Type B pancreatic cell (in vitro differentiated cells): ENCODE measurements around the gene TSEN34. TPM values are rescaled to one million over a fixed set of nuclear protein-coding genes. Genes with fewer than 3 reads are reported as not detected.
"Not testable (repeated sequence)": the region's sequence is repeated elsewhere in the genome, so short reads cannot be mapped to it uniquely, and the experiment has no call there.

Source experiments
- DNase-seq: peaks from one replicate; pipeline ENCODE4 v3.0.0; 2021; ENCODE audit warnings: mixed read lengths; ENCODE audit not compliant: unreplicated experiment; ENCODE audit errors: extremely low spot score
- H3K27ac Mint-ChIP-seq: 2 replicates; pipeline ENCODE4 v1.8.0; 2021; ENCODE audit warnings: mild to moderate bottlenecking, mixed read lengths
- H3K27me3 Mint-ChIP-seq: 2 replicates; pipeline ENCODE4 v1.8.0; 2021; ENCODE audit warnings: mixed read lengths
- H3K36me3 Mint-ChIP-seq: 2 replicates; pipeline ENCODE4 v1.8.0; 2021; ENCODE audit warnings: mixed read lengths
- H3K4me1 Mint-ChIP-seq: one replicate; pipeline ENCODE4 v1.8.0; 2021; ENCODE audit warnings: mixed read lengths; ENCODE audit not compliant: unreplicated experiment
- H3K4me3 Mint-ChIP-seq: 2 replicates; pipeline ENCODE4 v1.8.0; 2021; ENCODE audit warnings: mild to moderate bottlenecking, mixed read lengths
- H3K9me3 Mint-ChIP-seq: 2 replicates; pipeline ENCODE4 v1.8.0; 2021; ENCODE audit warnings: mixed read lengths
- total RNA-seq: library from RNA; stranded (reverse); gene quantifications from 2 replicates; pipeline ENCODE4 v1.2.1, GENCODE V29; 2021; ENCODE audit warnings: low replicate concordance
- TF ChIP-seq, protein P1 (sequence below): fragments of 200-600 bp; sonication (generic); conservative IDR thresholded peaks from 2 replicates; pipeline ENCODE4 v1.5.0; 2021; ENCODE audit warnings: antibody characterized with exemption, mild to moderate bottlenecking

The TSEN34 gene
- total RNA-seq, 1 donor from 2014 or later, result 41.9 TPM

DNA sequence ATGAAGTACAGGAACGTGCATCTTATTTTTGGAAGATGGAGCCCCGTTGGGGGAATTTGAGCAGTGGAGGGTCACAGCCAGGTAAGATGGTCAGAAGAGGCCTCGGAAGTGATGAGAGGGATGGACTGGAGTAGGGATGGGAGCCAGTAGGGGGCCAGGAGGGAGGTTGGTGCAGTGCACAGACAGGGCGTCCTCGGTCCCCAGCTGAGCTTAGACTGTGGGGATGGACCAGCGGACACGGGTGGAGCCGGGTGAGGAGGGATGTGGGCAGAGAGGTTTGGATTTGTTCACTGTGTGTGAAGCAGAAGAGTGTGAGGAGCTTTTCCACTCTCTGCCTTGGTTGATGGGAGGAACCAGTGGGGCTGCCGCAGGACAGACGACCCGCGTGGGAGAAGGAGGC lies 20.1 kb downstream of the TSEN34 start:
- peaks cover 6% of the 10 kb centered on the region for H3K9me3 Mint-ChIP-seq
- TF ChIP-seq, protein P1, sequence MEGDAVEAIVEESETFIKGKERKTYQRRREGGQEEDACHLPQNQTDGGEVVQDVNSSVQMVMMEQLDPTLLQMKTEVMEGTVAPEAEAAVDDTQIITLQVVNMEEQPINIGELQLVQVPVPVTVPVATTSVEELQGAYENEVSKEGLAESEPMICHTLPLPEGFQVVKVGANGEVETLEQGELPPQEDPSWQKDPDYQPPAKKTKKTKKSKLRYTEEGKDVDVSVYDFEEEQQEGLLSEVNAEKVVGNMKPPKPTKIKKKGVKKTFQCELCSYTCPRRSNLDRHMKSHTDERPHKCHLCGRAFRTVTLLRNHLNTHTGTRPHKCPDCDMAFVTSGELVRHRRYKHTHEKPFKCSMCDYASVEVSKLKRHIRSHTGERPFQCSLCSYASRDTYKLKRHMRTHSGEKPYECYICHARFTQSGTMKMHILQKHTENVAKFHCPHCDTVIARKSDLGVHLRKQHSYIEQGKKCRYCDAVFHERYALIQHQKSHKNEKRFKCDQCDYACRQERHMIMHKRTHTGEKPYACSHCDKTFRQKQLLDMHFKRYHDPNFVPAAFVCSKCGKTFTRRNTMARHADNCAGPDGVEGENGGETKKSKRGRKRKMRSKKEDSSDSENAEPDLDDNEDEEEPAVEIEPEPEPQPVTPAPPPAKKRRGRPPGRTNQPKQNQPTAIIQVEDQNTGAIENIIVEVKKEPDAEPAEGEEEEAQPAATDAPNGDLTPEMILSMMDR, result no peak
- H3K4me1 Mint-ChIP-seq, result peaks cover 27% of the 10 kb centered on the region
- H3K36me3 Mint-ChIP-seq, result peaks cover 19% of the 10 kb centered on the region
- DNase-seq, result no peak
- peak overlapping the region; percentile 95 for H3K27ac Mint-ChIP-seq
- no peaks in the 10 kb centered on the region for H3K27me3 Mint-ChIP-seq
- peak overlapping the region; percentile 75 for H3K4me3 Mint-ChIP-seq

DNA sequence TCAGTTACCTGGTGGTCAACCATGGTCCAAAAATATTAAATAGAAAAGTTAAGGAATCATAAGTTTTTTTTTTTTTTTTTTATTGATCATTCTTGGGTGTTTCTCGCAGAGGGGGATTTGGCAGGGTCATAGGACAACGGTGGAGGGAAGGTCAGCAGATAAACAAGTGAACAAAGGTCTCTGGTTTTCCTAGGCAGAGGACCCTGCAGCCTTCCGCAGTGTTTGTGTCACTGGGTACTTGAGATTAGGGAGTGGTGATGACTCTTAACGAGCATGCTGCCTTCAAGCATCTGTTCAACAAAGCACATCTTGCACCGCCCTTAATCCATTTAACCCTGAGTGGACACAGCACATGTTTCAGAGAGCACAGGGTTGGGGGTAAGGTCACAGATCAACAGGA lies 23.1 kb downstream of the TSEN34 start:
- H3K9me3 Mint-ChIP-seq, H3K27me3 Mint-ChIP-seq: not testable (repeated sequence)

DNA sequence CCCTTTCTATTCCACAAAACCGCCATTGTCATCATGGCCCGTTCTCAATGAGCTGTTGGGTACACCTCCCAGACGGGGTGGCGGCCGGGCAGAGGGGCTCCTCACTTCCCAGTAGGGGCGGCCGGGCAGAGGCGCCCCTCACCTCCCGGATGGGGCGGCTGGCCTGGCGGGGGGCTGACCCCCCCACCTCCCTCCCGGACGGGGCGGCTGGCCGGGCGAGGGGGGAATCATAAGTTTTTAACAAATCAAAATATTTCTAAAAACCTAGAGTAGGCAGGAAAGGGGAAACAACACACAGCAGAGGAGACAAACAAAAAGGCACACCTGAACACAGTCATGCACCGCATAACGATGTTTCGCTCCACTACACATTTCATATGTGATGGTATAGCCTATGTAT lies 23.6 kb downstream of the TSEN34 start:
- not testable (repeated sequence) for H3K27me3 Mint-ChIP-seq, H3K27ac Mint-ChIP-seq, H3K4me3 Mint-ChIP-seq, DNase-seq, H3K9me3 Mint-ChIP-seq
- Mint-ChIP-seq H3K36me3 (peaks cover 18% of the 10 kb centered on the region), H3K4me1 (peaks cover 20% of the 10 kb centered on the region)

More for the DNA sequence above, 23.1 kb downstream of the TSEN34 start:
- H3K27ac Mint-ChIP-seq, DNase-seq, H3K4me3 Mint-ChIP-seq: not testable (repeated sequence)
- peaks cover 18% of the 10 kb centered on the region for H3K36me3 Mint-ChIP-seq
- H3K4me1 Mint-ChIP-seq, result peaks cover 21% of the 10 kb centered on the region

DNA sequence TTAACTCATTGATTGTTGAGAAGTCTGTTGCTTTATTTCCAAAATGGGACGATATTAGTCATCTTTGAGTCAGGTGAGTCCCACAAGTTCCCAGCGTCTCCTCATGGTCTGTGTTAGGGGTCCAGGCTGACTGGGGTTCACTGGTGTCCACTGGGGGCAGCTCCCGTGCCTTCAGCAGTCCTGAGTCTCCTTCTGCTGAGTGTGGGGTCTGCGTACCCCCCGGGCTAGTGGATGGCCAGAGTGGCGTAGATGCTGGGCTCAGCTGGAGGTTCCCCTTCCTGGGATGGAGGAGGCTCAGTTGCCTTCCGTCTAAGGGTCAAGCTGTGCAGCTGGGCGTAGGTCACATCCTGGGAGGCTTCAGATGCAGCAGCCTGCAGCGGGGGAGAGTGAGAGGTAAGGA lies 25.8 kb downstream of the TSEN34 start:
- peaks cover 5% of the 10 kb centered on the region for H3K36me3 Mint-ChIP-seq
- DNase-seq, result no peak
- H3K9me3 Mint-ChIP-seq, result no peaks in the 10 kb centered on the region
- peak overlapping the region; percentile 9 for H3K27ac Mint-ChIP-seq
- no peak overlapping the region for H3K4me3 Mint-ChIP-seq
- H3K4me1 Mint-ChIP-seq, result peaks cover 7% of the 10 kb centered on the region
- H3K27me3 Mint-ChIP-seq, result no peaks in the 10 kb centered on the region
- TF ChIP-seq, protein P1, result no peak

DNA sequence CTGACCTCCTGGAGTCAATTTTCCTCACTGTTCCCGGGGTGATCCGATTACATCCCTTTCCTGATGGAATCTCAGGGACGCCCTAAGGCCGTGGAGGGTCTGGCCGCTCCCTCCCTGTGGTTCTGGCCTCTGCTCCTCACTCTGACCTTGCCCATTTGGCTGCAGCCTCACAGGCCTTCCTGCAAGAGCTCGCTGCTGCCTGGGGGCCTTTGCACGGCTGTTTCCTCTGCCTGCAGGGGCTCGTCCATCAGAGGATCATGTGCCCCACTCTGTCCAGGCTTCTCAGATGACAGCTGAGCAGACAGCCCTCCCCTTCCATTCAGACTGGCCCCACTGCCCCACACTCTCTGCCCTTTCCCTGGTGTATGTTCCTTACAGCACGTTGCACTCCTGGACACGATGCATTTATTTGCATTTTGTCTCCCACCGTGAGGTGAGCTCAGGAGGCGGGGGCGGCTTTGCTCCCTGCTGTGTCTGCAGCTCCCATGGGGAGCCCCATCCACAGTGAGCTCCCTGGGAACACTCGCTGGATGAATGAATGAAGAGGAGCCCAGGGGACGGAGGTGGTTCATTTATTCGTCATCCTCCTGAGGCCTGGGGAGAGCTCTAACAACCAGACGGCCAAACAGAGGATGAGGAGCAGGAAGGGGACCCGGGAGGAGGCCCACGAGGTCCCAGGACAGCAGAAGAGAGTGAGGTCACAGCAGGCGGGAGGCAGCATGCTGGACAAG lies 26.6 kb downstream of the TSEN34 start:
- H3K27me3 Mint-ChIP-seq, H3K36me3 Mint-ChIP-seq, H3K4me1 Mint-ChIP-seq, DNase-seq, H3K27ac Mint-ChIP-seq, H3K9me3 Mint-ChIP-seq: not testable (repeated sequence)
- peak overlapping the region; percentile 45 for H3K4me3 Mint-ChIP-seq

DNA sequence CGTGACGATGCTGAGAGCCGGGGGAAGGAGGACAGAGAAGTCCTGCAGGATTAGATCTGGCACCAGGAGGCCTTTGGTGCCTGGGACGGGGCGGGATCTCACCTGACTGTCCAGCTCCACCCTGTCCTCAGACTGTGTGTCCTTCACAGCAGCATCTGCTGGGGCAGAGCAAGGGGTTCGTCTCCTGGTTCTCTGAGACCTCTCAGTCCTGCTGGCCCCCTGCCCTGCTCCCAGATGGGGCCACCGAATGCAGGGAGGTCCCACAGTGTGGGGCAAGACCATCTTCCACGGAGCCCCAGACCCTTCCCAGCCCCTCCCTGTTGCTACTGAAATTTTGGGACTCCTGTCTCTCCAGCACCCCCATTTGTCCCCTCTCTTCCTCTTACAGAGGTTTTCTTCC lies 27.2 kb downstream of the TSEN34 start:
- peaks cover 5% of the 10 kb centered on the region for H3K36me3 Mint-ChIP-seq
- peaks cover 7% of the 10 kb centered on the region for H3K4me1 Mint-ChIP-seq

DNA sequence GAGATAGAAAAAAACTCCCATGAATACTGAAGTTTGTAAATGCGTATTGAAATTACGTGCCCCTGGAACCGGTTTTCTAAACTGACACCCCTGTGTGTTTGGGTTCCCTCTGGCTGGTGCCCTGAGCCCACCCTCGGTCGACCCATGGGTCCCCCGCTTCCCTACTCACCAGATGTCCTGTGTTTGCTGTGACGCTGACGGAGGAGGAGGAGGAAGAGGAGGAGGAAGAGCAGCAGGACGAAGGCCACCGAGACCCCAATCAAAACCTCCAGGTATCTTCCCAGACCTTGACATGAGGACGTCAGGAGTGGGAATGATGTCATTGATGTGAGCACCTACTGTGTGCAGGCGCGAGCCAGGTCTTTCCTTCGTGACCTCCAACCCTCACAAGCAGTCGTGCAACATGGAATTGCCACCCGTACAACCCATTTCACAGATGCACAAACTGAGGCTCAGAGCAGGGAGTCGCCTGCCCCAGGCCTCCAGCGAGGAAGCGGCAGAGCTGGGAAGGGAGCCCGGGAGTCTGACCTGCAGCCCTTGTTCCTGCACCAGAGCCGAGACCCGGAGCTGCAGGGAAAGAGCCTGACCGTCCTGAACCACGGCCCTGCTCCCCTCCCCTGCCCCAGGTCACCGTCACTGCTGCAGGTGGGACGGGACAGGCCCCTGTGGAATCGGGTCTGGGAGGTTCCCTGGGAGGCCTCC lies 28.0 kb downstream of the TSEN34 start:
- TF ChIP-seq, protein P1, result no peak
- peaks cover 7% of the 10 kb centered on the region for H3K4me1 Mint-ChIP-seq

More for the DNA sequence above, 27.2 kb downstream of the TSEN34 start:
- TF ChIP-seq, protein P1, result no peak
- Mint-ChIP-seq H3K27me3 (peaks cover 2% of the 10 kb centered on the region), H3K9me3 (no peaks in the 10 kb centered on the region), H3K27ac (no peak overlapping the region), H3K4me3 (no peak overlapping the region)
- no peak for DNase-seq

DNA sequence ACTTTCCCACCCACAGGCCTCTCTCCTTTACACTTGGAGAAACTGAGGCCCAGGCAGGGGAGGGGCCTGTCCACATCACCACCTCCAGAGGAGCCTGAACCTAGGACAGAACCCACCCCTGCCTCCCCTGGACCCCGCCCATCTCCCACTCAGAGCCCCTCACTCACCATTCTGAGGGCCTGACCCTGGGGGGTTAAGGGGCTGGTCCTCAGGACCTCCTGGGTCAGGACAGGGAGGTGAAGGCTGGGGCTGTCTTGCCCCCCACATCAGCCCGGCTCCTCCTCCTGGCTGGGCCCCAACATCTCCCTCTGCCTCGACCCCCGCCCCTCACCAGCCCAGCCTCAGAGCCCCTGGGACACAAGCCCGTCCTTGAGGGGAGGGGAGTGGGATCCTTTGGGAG lies 28.6 kb downstream of the TSEN34 start:
- not testable (repeated sequence) for H3K4me1 Mint-ChIP-seq

More for the DNA sequence above, 28.0 kb downstream of the TSEN34 start:
- peaks cover 5% of the 10 kb centered on the region for H3K36me3 Mint-ChIP-seq
- H3K4me3 Mint-ChIP-seq, result no peak overlapping the region
- H3K9me3 Mint-ChIP-seq, result no peaks in the 10 kb centered on the region
- H3K27me3 Mint-ChIP-seq, result peaks cover 9% of the 10 kb centered on the region
- no peak for DNase-seq
- no peak overlapping the region for H3K27ac Mint-ChIP-seq

DNA sequence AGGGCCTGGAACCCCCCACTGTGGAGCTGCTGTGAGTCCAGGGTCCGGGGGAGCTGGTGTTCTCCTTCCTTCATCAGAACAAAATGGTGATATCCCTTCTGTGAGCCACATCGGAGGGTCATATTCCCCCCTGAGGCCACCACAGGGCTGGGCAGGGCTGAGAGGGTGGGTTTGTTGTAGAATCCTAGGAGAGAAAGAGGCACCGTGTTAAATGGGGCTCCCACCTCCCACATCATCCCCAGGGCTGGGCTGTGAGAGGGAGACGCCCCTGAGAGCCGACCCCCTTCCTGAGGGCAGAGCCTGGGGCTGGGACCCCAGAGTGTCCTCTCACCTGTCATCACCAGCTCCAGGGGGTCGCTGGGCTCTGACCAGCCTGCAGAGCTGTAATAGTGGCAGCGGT lies 30.8 kb downstream of the TSEN34 start:
- not testable (repeated sequence) for H3K27ac Mint-ChIP-seq, H3K4me1 Mint-ChIP-seq, DNase-seq, H3K9me3 Mint-ChIP-seq, H3K4me3 Mint-ChIP-seq, H3K36me3 Mint-ChIP-seq
- peaks cover 13% of the 10 kb centered on the region for H3K27me3 Mint-ChIP-seq

More for the DNA sequence above, 28.6 kb downstream of the TSEN34 start:
- H3K27me3 Mint-ChIP-seq, result peaks cover 12% of the 10 kb centered on the region
- H3K4me3 Mint-ChIP-seq, H3K36me3 Mint-ChIP-seq, H3K27ac Mint-ChIP-seq, DNase-seq, H3K9me3 Mint-ChIP-seq: not testable (repeated sequence)
